Muscle of leg (tissue), 11 donors: ENCODE results near the gene LILRB4. TPM values are rescaled to one million over a fixed set of nuclear protein-coding genes. Genes with fewer than 3 reads are reported as not detected.

ENCODE experiments used
- DNase-seq: peaks from one replicate; pipeline ENCODE4 v3.0.0; 2013
- H3K27ac ChIP-seq: one replicate; pipeline ENCODE4 v1.5.1; 2013; ENCODE audit warnings: mild to moderate bottlenecking, low read length, control low read depth
- H3K27me3 ChIP-seq: one replicate; pipeline ENCODE4 v1.6.1; 2013; ENCODE audit warnings: low read length; ENCODE audit not compliant: control insufficient read depth, insufficient read depth
- H3K36me3 ChIP-seq: one replicate; pipeline ENCODE4 v1.6.1; 2013; ENCODE audit warnings: low read length; ENCODE audit not compliant: control insufficient read depth, insufficient read depth
- H3K4me1 ChIP-seq: one replicate; pipeline ENCODE4 v1.6.1; 2013; ENCODE audit warnings: low read length; ENCODE audit not compliant: control insufficient read depth, insufficient read depth
- H3K4me3 ChIP-seq: one replicate; pipeline ENCODE4 v1.5.1; 2013; ENCODE audit warnings: low read length, control low read depth
- H3K9me3 ChIP-seq: replicated peaks from 2 replicates; pipeline ENCODE4 v1.6.1; 2013; ENCODE audit warnings: low read depth, low read length; ENCODE audit not compliant: control insufficient read depth
- WGBS: methylation state at CpG from one replicate; pipeline ENCODE4 v1.1.5; 2013; ENCODE audit warnings: missing lambda C conversion rate; ENCODE audit not compliant: insufficient coverage; 5-methylcytosine and 5-hydroxymethylcytosine counted together
- polyA plus RNA-seq, 8 donors: library from polyadenylated mRNA; unstranded; fragments of 120-200 nt; gene quantifications; one replicate each; pipeline versions ENCODE4 v1.2.1 to v1.2.3, GENCODE V29; 2013; ENCODE audit warnings: inconsistent platforms in 1 of 8, low replicate concordance in 1 of 8; ENCODE audit not compliant: insufficient read length in 8 of 8, insufficient read depth in 1 of 8
- total RNA-seq: library from RNA; stranded (reverse); fragments of 120-200 nt; gene quantifications from one replicate; pipeline ENCODE4 v1.2.4, GENCODE V29; 2013

Gene LILRB4
- total and polyA plus RNA-seq, 9 donors = 0.71 to 2.1 (median 1.2) TPM

- no peak for DNase-seq
- Histone ChIP-seq H3K36me3 (no peaks in the 10 kb centered on the region), H3K27ac (no peak overlapping the region), H3K4me3 (no peak overlapping the region), H3K27me3 (no peaks in the 10 kb centered on the region), H3K9me3 (no peaks in the 10 kb centered on the region), H3K4me1 (no peaks in the 10 kb centered on the region)
- WGBS = 91% methylated on average over 12 of the region's 19 CpGs
Observed at GRCh38 chr19:54646331-54646841, 16.4 kb upstream of the LILRB4 start.

DNA sequence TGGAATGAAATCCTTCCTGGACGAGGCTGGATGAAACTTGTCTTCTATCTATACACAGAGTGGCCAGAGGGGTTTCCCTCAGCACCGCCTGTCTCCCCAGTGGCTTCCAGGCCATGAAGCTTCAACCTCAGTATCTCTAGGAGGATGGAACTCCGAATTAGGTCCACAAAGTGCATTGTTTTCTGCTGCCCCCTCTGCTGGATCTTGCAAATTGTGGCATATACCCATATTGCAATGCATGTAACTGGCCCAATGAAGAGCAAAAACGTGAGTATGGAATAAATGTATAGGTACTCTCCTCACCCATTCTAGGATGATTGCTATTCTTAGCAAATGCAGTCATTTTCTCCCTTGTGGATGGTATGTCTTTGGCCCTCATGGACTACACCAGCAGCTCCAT lies 14.7 kb upstream of the LILRB4 start:
- Histone ChIP-seq H3K4me3 (no peak overlapping the region), H3K27me3 (no peaks in the 10 kb centered on the region), H3K27ac (no peak overlapping the region), H3K9me3 (no peaks in the 10 kb centered on the region), H3K4me1 (no peaks in the 10 kb centered on the region), H3K36me3 (no peaks in the 10 kb centered on the region)
- 57% methylated on average over 3 of the region's 4 CpGs for WGBS
- no peak for DNase-seq

DNA sequence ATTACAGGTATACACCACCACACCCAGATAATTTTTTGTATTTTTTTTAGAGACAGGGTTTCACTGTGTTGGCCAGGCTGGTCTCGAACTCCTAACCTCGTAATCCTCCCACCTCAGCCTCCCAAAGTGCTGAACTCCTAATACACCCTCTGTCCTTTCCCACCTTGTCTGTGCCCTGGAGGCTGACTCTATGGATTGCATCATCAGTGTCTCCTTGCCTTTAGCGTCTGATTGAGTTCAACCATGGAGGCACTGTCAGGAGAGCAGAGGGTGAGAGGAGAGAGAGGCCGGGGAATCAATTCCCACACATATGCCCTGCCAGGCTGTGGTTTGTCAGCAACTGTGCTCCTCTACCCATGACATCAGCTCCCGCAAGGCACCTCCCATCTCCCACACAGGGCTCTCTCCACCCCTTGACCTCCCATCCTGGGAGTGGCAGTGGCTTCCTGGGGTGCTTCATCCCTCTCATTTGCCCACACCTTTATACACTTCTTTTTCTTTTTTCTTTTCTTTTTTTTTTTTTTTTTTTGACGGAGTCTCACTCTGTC lies 12.6 kb upstream of the LILRB4 start:
- WGBS = 74% methylated on average over 3 of the region's 6 CpGs
- Histone ChIP-seq H3K27me3 (no peaks in the 10 kb centered on the region), H3K4me1 (no peaks in the 10 kb centered on the region), H3K27ac (no peak overlapping the region), H3K9me3 (no peaks in the 10 kb centered on the region), H3K4me3 (no peak overlapping the region), H3K36me3 (no peaks in the 10 kb centered on the region)
- no peak for DNase-seq

GRCh38 chr19:54653181-54653809 lies 9.5 kb upstream of the LILRB4 start:
- DNase-seq = no peak
- no peaks in the 10 kb centered on the region for H3K9me3 ChIP-seq
- H3K4me3 ChIP-seq = no peak overlapping the region
- no peaks in the 10 kb centered on the region for H3K27me3 ChIP-seq
- no peak overlapping the region for H3K27ac ChIP-seq
- WGBS = 71% methylated on average over 1 of the region's 6 CpGs
- H3K36me3 ChIP-seq = no peaks in the 10 kb centered on the region
- H3K4me1 ChIP-seq = no peaks in the 10 kb centered on the region

- Histone ChIP-seq H3K4me3 (no peak overlapping the region), H3K4me1 (no peaks in the 10 kb centered on the region), H3K27me3 (no peaks in the 10 kb centered on the region), H3K36me3 (no peaks in the 10 kb centered on the region), H3K9me3 (no peaks in the 10 kb centered on the region), H3K27ac (no peak overlapping the region)
- WGBS = 76% methylated on average over 11 of the region's 14 CpGs
- DNase-seq = no peak
Observed at GRCh38 chr19:54654447-54655321, 8.1 kb upstream of the LILRB4 start.

DNA sequence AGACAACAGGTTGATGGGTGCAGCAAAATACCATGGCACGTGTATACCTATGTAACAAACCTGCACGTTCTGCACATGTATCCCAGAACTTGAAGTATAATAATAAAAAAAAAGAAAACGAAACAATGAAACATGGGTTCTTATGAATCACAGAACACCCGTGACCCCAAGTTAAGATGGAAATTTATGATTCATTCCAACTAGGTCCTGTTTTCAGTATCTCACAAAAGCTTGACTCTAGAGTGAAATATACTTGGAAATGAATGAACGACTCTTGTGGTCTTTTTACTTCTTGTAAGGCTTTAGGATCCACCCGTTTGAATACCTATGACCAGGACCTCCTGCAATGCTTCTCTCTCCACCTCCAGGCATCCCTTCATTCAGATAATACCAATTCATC lies 3.5 kb upstream of the LILRB4 start:
- Histone ChIP-seq H3K4me3 (no peak overlapping the region), H3K4me1 (no peaks in the 10 kb centered on the region), H3K27me3 (no peaks in the 10 kb centered on the region), H3K27ac (no peak overlapping the region), H3K36me3 (no peaks in the 10 kb centered on the region), H3K9me3 (peaks cover 5% of the 10 kb centered on the region)
- WGBS = 88% methylated on average over 2 of the region's 6 CpGs
- no peak for DNase-seq

DNA sequence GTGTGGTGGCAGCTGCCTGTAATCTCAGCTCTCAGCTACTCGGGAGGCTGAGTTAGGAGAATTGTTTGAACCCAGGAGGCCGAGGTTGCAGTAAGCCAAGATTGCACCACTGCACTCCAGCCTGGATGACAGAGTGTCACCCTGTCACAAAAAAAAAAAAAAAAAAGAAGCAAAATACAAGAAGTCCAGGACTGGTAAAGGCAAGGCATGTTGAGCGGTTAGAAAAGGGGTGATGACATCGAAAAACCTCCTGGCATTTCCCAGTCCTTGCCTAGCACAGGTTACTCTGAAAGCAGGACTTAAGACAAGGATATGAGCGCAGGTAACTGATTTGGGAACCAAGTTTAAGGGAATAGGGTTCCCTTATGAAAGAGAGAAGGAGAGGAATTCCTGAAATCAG lies 2.5 kb upstream of the LILRB4 start:
- 73% methylated on average over 3 of the region's 5 CpGs for WGBS

DNA sequence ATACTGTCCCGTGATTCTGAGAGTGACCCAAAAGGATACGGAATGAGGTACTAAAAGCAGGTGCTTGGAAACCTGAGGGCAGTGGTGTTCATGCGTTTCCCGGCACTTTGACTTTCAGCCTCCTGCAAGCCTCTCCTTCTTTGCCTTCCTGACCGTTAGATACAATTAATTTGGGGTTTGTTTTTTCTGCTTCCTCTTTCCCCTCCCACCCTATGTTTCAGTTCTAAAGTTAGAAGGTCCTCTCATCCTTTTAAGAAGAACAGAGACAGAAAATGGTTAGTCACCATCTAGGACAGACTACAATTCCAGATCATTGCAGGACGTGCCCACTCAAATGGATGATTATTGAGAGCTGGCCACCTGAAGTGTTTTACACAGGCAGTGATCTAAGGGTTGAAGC lies 1.8 kb upstream of the LILRB4 start:
- Histone ChIP-seq H3K27me3 (no peaks in the 10 kb centered on the region), H3K36me3 (no peaks in the 10 kb centered on the region), H3K4me3 (no peak overlapping the region), H3K4me1 (no peaks in the 10 kb centered on the region), H3K9me3 (peaks cover 11% of the 10 kb centered on the region), H3K27ac (no peak overlapping the region)
- 80% methylated on average over 1 of the region's 6 CpGs for WGBS
- DNase-seq = peak; percentile 14

More for the DNA sequence above, 2.5 kb upstream of the LILRB4 start:
- Histone ChIP-seq H3K9me3 (peaks cover 6% of the 10 kb centered on the region), H3K27me3 (no peaks in the 10 kb centered on the region), H3K4me1 (no peaks in the 10 kb centered on the region), H3K36me3 (no peaks in the 10 kb centered on the region), H3K27ac (no peak overlapping the region), H3K4me3 (no peak overlapping the region)
- no peak for DNase-seq

- no peak for DNase-seq
- Histone ChIP-seq H3K9me3 (peaks cover 15% of the 10 kb centered on the region), H3K4me3 (no peak overlapping the region), H3K27me3 (no peaks in the 10 kb centered on the region), H3K4me1 (no peaks in the 10 kb centered on the region), H3K27ac (no peak overlapping the region), H3K36me3 (no peaks in the 10 kb centered on the region)
- 82% methylated on average over 11 of the region's 13 CpGs for WGBS
Observed at GRCh38 chr19:54661846-54662481, 821 bp upstream of the LILRB4 start.

DNA sequence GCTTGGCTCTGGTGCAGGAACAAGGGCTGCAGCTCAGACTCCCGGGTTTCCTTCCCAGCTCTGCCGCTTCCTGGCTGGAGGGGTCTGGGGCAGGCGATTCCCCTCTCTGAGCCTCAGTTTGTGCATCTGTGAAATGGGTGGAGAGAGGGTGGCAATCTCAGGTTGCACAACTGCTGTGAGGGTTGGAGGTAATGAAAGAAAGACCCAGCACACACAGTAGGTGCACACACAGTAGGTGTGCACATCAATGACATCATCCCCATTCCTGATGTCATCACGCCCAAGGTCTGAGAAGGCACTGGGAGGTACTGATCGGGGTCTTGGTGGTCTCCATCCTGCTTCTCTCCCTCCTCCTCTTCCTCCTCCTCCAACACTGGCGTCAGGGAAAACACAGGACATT lies 2.7 kb downstream of the LILRB4 start:
- no peak overlapping the region for H3K27ac ChIP-seq
- WGBS = 40% methylated on average over 1 of the region's 6 CpGs
- no peak overlapping the region for H3K4me3 ChIP-seq
- H3K9me3 ChIP-seq = peaks cover 18% of the 10 kb centered on the region
- H3K36me3 ChIP-seq = no peaks in the 10 kb centered on the region
- H3K4me1 ChIP-seq = no peaks in the 10 kb centered on the region
- no peaks in the 10 kb centered on the region for H3K27me3 ChIP-seq
- no peak for DNase-seq
